Stomach (tissue), 9 donors: ENCODE results near the gene NR1I2. TPM values are rescaled to one million over a fixed set of nuclear protein-coding genes. Genes with fewer than 3 reads are reported as not detected.

ENCODE experiments used
- DNase-seq, 2 donors: peaks; one replicate each; pipeline versions ENCODE4 v3.0.0 to v3.0.0-alpha.2; 2013 to 2019
- H3K27ac ChIP-seq, 5 donors: fragments of 200-600 bp in 4 of 5; sonication (generic) in 4 of 5; one replicate each; pipeline ENCODE4 v1.5.1; 2013 to 2019; ENCODE audit warnings: mild to moderate bottlenecking in 1 of 5, moderate library complexity in 1 of 5
- H3K27me3 ChIP-seq, 3 donors: fragments of 200-600 bp; sonication (generic); one replicate each; pipeline ENCODE4 v1.5.1; 2017 to 2019; ENCODE audit warnings: mixed run types in 1 of 3
- H3K36me3 ChIP-seq, 4 donors: fragments of 200-600 bp; sonication (generic); 1 replicate in 3 of 4; 2 replicates in 1 of 4; pipeline ENCODE4 v1.5.1; 2016 to 2019
- H3K4me1 ChIP-seq, 4 donors: fragments of 200-600 bp; sonication (generic); one replicate each; pipeline ENCODE4 v1.5.1; 2016 to 2019
- H3K4me3 ChIP-seq, 4 donors: fragments of 200-600 bp; sonication (generic) in 3 of 4; one replicate each; pipeline ENCODE4 v1.5.1; 2016 to 2019; ENCODE audit warnings: mild to moderate bottlenecking in 1 of 4
- H3K9me3 ChIP-seq, 4 donors: fragments of 200-600 bp; sonication (generic); one replicate each; pipeline ENCODE4 v1.5.1; 2016 to 2019
- CTCF ChIP-seq, 7 experiments: fragments of 450-650 bp in 4 of 7; fragments of 200-600 bp in 3 of 7; sonication (generic) in 3 of 7; IDR thresholded peaks; one replicate each; pipeline ENCODE4 v1.5.1; 2016 to 2019; ENCODE audit warnings: antibody characterized with exemption in 7 of 7, control low read depth in 2 of 7, mild to moderate bottlenecking in 1 of 7
- EP300 ChIP-seq: sonication (generic); formaldehyde crosslinking; IDR thresholded peaks from one replicate; pipeline ENCODE4 v1.6.1; 2017; ENCODE audit warnings: antibody characterized with exemption
- POLR2A ChIP-seq, 4 donors: fragments of 450-650 bp; IDR thresholded peaks; one replicate each; pipeline ENCODE4 v1.6.1; 2016; ENCODE audit warnings: antibody characterized with exemption in 4 of 4, control low read depth in 2 of 4, mild to moderate bottlenecking in 1 of 4, moderate library complexity in 1 of 4
- POLR2AphosphoS5 ChIP-seq, 3 donors: sonication (generic); formaldehyde crosslinking; IDR thresholded peaks; one replicate each; pipeline ENCODE4 v1.6.1; 2016; ENCODE audit warnings: antibody characterized with exemption in 3 of 3
- WGBS, 5 donors: extraction: QIAGEN DNeasy Blood & Tissue Kit in 3 of 5; methylation state at CpG; one replicate each; pipeline versions ENCODE4 v1.1.5 to v1.1.7; 2013 to 2018; 5-methylcytosine and 5-hydroxymethylcytosine counted together
- intact Hi-C: fragments of 100-400 bp; cut with DNase I; formaldehyde crosslinking; loops from one replicate; pipeline ENCODE4 v1.15.1; 2023; ENCODE audit warnings: low total_unique reads
- polyA plus RNA-seq, 3 donors: library from polyadenylated mRNA; stranded (reverse); fragments of 200-250 nt; gene quantifications; one replicate each; pipeline ENCODE4 v1.2.3, GENCODE V29; 2013
- total RNA-seq, 5 donors: library from RNA; depleted of rRNA; stranded (reverse); fragments of >200 nt; gene quantifications; one replicate each; pipeline versions ENCODE4 v1.1.0 to v1.2.3, GENCODE V29; 2014 to 2016
- donor health status: healthy with polysubstance abuse.
- donor health status: Bipolar disorder and iron deficiency.
- donor health status: healthy.

The NR1I2 gene
- total and polyA plus RNA-seq, 8 donors = 0.08 to 37.4 (median 5.4) TPM; not detected in 4

GRCh38 chr3:119748991-119749390 is 32.9 kb upstream of the NR1I2 start:
- WGBS, 5 donors = 90 to 95% (median 93%) methylated on average over 1 of the region's 1 CpG
- intact Hi-C loops = no loop called here
- Histone ChIP-seq H3K27me3 (no peaks in the 10 kb centered on the region), H3K4me1 (no peaks in the 10 kb centered on the region), H3K36me3 (peaks cover 0 to 94% (median 63%) of the 10 kb centered on the region in 4 donors), H3K4me3 (no peak overlapping the region), H3K9me3 (peaks cover 0 to 3% (median 0%) of the 10 kb centered on the region in 4 donors), H3K27ac (no peak overlapping the region)
- TF ChIP-seq POLR2A (IDR thresholded peaks at IDR 0.05) = no peak
- TF ChIP-seq POLR2AphosphoS5 (IDR thresholded peaks at IDR 0.05) = no peak
- TF ChIP-seq EP300 = no peak
- TF ChIP-seq CTCF (IDR thresholded peaks at IDR 0.05) = no peak
- no peak for DNase-seq

- no peak overlapping the region for H3K27ac ChIP-seq
- peaks cover 0 to 94% (median 67%) of the 10 kb centered on the region in 4 donors for H3K36me3 ChIP-seq
- DNase-seq = no peak
- H3K27me3 ChIP-seq = no peaks in the 10 kb centered on the region
- H3K4me1 ChIP-seq = no peaks in the 10 kb centered on the region
- TF ChIP-seq CTCF (IDR thresholded peaks at IDR 0.05) (no peak), EP300 (no peak), POLR2AphosphoS5 (IDR thresholded peaks at IDR 0.05) (no peak), POLR2A (IDR thresholded peaks at IDR 0.05) (no peak)
- peaks cover 0 to 12% (median 1%) of the 10 kb centered on the region in 4 donors for H3K9me3 ChIP-seq
- WGBS, 5 donors = 74 to 84% (median 75%) methylated on average over 3 of the region's 3 CpGs
- no peak overlapping the region for H3K4me3 ChIP-seq
- intact Hi-C loops = no loop called here
These were observed 30.5 kb upstream of the NR1I2 start for GRCh38 chr3:119751423-119751822.

DNA sequence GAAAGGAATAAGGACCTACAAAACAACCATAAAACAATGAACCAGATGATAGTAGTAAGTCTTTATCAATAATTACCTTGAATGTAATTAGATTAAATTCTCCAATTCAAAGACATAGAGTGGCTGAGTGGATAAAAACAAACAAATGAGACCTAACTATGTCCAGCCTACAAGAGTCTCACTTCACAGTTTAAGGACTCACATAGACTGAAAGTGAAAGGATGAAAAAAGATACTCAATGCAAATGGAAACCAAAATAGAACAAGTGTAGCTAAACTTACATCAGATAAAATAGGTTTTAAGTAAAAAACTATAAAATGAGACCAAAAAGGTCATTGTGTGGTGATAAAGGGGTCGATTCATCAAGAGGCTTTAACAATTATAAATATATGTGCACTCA is 21.9 kb upstream of the NR1I2 start:
- H3K36me3 ChIP-seq = peaks cover 0 to 21% (median 3%) of the 10 kb centered on the region in 4 donors
- DNase-seq = no peak
- H3K4me3 ChIP-seq = no peak overlapping the region
- H3K27me3 ChIP-seq = no peaks in the 10 kb centered on the region
- no peak overlapping the region for H3K27ac ChIP-seq
- H3K4me1 ChIP-seq = no peaks in the 10 kb centered on the region
- intact Hi-C loops = no loop called here
- 71 to 90% (median 84%) methylated on average over 1 of the region's 1 CpG for WGBS, 5 donors
- H3K9me3 ChIP-seq = peaks cover 0 to 5% (median 0%) of the 10 kb centered on the region in 4 donors
- TF ChIP-seq CTCF (IDR thresholded peaks at IDR 0.05) = no peak
- TF ChIP-seq EP300 = no peak
- TF ChIP-seq POLR2AphosphoS5 (IDR thresholded peaks at IDR 0.05) = no peak
- TF ChIP-seq POLR2A (IDR thresholded peaks at IDR 0.05) = no peak

- intact Hi-C loops = no loop called here
- TF ChIP-seq EP300 (no peak), CTCF (IDR thresholded peaks at IDR 0.05) (no peak), POLR2AphosphoS5 (IDR thresholded peaks at IDR 0.05) (no peak), POLR2A (IDR thresholded peaks at IDR 0.05) (no peak)
These were observed 19.0 kb upstream of the NR1I2 start for GRCh38 chr3:119762876-119763275.

More at GRCh38 chr3:119762876-119763275, 19.0 kb upstream of the NR1I2 start:
- no peaks in the 10 kb centered on the region for H3K9me3 ChIP-seq
- H3K4me3 ChIP-seq = no peak overlapping the region
- no peak overlapping the region for H3K27ac ChIP-seq
- H3K4me1 ChIP-seq = no peaks in the 10 kb centered on the region
- peaks cover 0 to 5% (median 0%) of the 10 kb centered on the region in 4 donors for H3K36me3 ChIP-seq
- H3K27me3 ChIP-seq = no peaks in the 10 kb centered on the region
- 82 to 98% (median 90%) methylated on average over 2 of the region's 2 CpGs for WGBS, 5 donors
- DNase-seq = no peak
